H1 (cell line): Measurements from ENCODE around the gene PHACTR1.

ENCODE experiments used
- BACH1 ChIP-seq: IDR thresholded peaks from 2 replicates; pipeline ENCODE4 v1.6.1; 2012; ENCODE audit warnings: low read length, improper control_type of control experiment
- BRCA1 ChIP-seq: IDR thresholded peaks from 2 replicates; pipeline ENCODE4 v1.6.1; 2012; ENCODE audit warnings: low read depth, low read length, improper control_type of control experiment
- CHD1 ChIP-seq: IDR thresholded peaks from 2 replicates; pipeline ENCODE4 v1.6.1; 2012; ENCODE audit warnings: low read depth, low read length, improper control_type of control experiment
- CTCF ChIP-seq, 3 experiments: IDR thresholded peaks; 1 replicate in 2 of 3; 2 replicates in 1 of 3; pipeline versions ENCODE4 v1.5.1 to v1.6.1; 2011; ENCODE audit warnings: low read length in 3 of 3, mild to moderate bottlenecking in 3 of 3, inconsistent platforms in 2 of 3, low read depth in 1 of 3, moderate library complexity in 1 of 3; ENCODE audit not compliant: insufficient read depth in 1 of 3; ENCODE audit errors: control extremely low read depth in 1 of 3
- JUND ChIP-seq: IDR thresholded peaks from 2 replicates; pipeline ENCODE4 v1.6.1; 2011; ENCODE audit warnings: mild to moderate bottlenecking, improper control_type of control experiment, low read length
- PHF8 ChIP-seq: fragments of 200-600 bp; sonication (generic); conservative IDR thresholded peaks from 2 replicates; pipeline ENCODE4 v1.7.1; 2012; ENCODE audit warnings: low read depth, mild to moderate bottlenecking, inconsistent platforms, low read length, moderate library complexity
- POLR2A ChIP-seq, 2 experiments: IDR thresholded peaks; 1 replicate in 1 of 2; 2 replicates in 1 of 2; pipeline ENCODE4 v1.6.1; 2011; ENCODE audit warnings: low read depth in 2 of 2, low read length in 2 of 2, mild to moderate bottlenecking in 2 of 2; ENCODE audit errors: control extremely low read depth in 1 of 2
- POLR2AphosphoS5 ChIP-seq: IDR thresholded peaks from 2 replicates; pipeline ENCODE4 v1.6.1; 2011; ENCODE audit warnings: low read depth, low read length
- SAP30 ChIP-seq: fragments of 300-600 bp; sonication (generic); IDR thresholded peaks from 2 replicates; pipeline ENCODE4 v1.7.1; 2012; ENCODE audit warnings: low read length, moderate library complexity, mild to moderate bottlenecking, inconsistent platforms; ENCODE audit not compliant: insufficient read depth, insufficient replicate concordance
- SP2 ChIP-seq: IDR thresholded peaks from 2 replicates; pipeline ENCODE4 v1.6.1; 2012; ENCODE audit warnings: mild to moderate bottlenecking, low read length, inconsistent platforms
- SP4 ChIP-seq: IDR thresholded peaks from 2 replicates; pipeline ENCODE4 v1.6.1; 2012; ENCODE audit warnings: low read length, inconsistent platforms
- SUZ12 ChIP-seq: fragments of 200-600 bp; sonication (generic); IDR thresholded peaks from 2 replicates; pipeline ENCODE4 v1.6.1; 2012; ENCODE audit warnings: mild to moderate bottlenecking, inconsistent platforms, low read length, moderate library complexity, mixed read lengths

GRCh38 chr6:13024616-13025015 is 308.0 kb downstream of the PHACTR1 start:
- TF ChIP-seq CHD1 (no peak), POLR2AphosphoS5 (no peak), JUND (no peak), BACH1 (no peak), SAP30 (no peak), SP2 (no peak), CTCF (IDR thresholded peaks at IDR 0.05; ENCODE audit: control extremely low read depth in 1 of 3, insufficient read depth in 1 of 3, low read depth in 1 of 3, low read length in 3 of 3) (no peak), BRCA1 (no peak), SP4 (no peak), POLR2A (IDR thresholded peaks at IDR 0.05; ENCODE audit: control extremely low read depth in 1 of 2, low read depth in 2 of 2, low read length in 2 of 2) (no peak), PHF8 (no peak), SUZ12 (no peak)
